ENCODE measurements around the gene APMAP. TPM values are rescaled to one million over a fixed set of nuclear protein-coding genes. Genes with fewer than 3 reads are reported as not detected.

Gene APMAP
- total RNA-seq, 2 experiments from 2014 or later, result 9.5 to 11.3 TPM

DNA sequence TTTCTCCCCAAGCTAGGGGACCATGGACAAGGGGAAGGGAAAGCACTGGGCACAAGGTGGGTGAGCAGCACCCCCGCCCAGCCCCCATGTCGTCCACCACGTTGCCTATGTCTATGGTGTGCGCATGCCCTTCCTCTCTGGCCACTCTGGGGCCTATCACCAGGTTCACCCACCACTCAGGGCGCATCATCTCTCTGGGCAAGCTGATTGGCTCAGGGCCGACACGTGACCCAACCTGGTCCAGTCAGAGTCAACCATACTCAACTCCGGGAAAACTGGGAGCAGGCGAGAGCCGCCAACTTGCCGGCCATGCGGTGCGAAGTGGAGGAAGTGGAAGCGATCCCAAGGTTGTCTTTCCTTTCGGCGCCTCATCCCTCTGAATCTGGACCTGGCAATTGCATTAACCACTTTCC, 39.5 kb upstream of the APMAP start:
- POLR2A ChIA-PET, result interaction anchor here (1.1 kb wide), 1 partner anchor 25 kb away, joined by 3 read pairs; no protein-coding TSS in a partner anchor
- Mint-ChIP-seq H3K27me3 (no peaks in the 10 kb centered on the region), H3K9me3 (no peaks in the 10 kb centered on the region), H3K27ac (no peak overlapping the region), H3K36me3 (ENCODE audit: low read depth) (peaks cover 44% of the 10 kb centered on the region), H3K4me3 (no peak overlapping the region), H3K4me1 (ENCODE audit: low read depth) (peaks cover 40% of the 10 kb centered on the region)
- Histone ChIP-seq H3K4me3 (ENCODE audit: low read length) (no peak overlapping the region), H3K4me1 (ENCODE audit: insufficient read depth, low read length) (peaks cover 26% of the 10 kb centered on the region), H3K36me3 (ENCODE audit: insufficient read depth, low read length) (peaks cover 35% of the 10 kb centered on the region), H3K27me3 (ENCODE audit: control insufficient read depth in 1 of 2, insufficient read depth in 2 of 2, low read length in 2 of 2) (no peaks in the 10 kb centered on the region), H3K27ac (ENCODE audit: low read depth in 1 of 2, low read length in 2 of 2) (no peak overlapping the region), H3K9me3 (ENCODE audit: control insufficient read depth in 1 of 2, insufficient read depth in 1 of 2, low read length in 2 of 2) (no peaks in the 10 kb centered on the region)
- no peak for DNase-seq
- TF ChIP-seq, protein P1, sequence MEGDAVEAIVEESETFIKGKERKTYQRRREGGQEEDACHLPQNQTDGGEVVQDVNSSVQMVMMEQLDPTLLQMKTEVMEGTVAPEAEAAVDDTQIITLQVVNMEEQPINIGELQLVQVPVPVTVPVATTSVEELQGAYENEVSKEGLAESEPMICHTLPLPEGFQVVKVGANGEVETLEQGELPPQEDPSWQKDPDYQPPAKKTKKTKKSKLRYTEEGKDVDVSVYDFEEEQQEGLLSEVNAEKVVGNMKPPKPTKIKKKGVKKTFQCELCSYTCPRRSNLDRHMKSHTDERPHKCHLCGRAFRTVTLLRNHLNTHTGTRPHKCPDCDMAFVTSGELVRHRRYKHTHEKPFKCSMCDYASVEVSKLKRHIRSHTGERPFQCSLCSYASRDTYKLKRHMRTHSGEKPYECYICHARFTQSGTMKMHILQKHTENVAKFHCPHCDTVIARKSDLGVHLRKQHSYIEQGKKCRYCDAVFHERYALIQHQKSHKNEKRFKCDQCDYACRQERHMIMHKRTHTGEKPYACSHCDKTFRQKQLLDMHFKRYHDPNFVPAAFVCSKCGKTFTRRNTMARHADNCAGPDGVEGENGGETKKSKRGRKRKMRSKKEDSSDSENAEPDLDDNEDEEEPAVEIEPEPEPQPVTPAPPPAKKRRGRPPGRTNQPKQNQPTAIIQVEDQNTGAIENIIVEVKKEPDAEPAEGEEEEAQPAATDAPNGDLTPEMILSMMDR (IDR thresholded peaks at IDR 0.05), result no peak
- intact Hi-C loops (cut with DNase I, micrococcal nuclease), result no loop called here
- ATAC-seq (ENCODE audit: poor library complexity), result no peak
- CTCF ChIA-PET, result no interaction called here

- Histone ChIP-seq H3K4me1 (ENCODE audit: insufficient read depth, low read length) (peaks cover 20% of the 10 kb centered on the region), H3K4me3 (ENCODE audit: low read length) (no peak overlapping the region), H3K27me3 (ENCODE audit: control insufficient read depth in 1 of 2, insufficient read depth in 2 of 2, low read length in 2 of 2) (no peaks in the 10 kb centered on the region), H3K36me3 (ENCODE audit: insufficient read depth, low read length) (peaks cover 35% of the 10 kb centered on the region), H3K27ac (ENCODE audit: low read depth in 1 of 2, low read length in 2 of 2) (no peak overlapping the region), H3K9me3 (ENCODE audit: control insufficient read depth in 1 of 2, insufficient read depth in 1 of 2, low read length in 2 of 2) (no peaks in the 10 kb centered on the region)
- DNase-seq (no peak), ATAC-seq (ENCODE audit: poor library complexity) (no peak)
- H3K36me3 Mint-ChIP-seq (ENCODE audit: low read depth), result peaks cover 50% of the 10 kb centered on the region
- no peak overlapping the region for H3K27ac Mint-ChIP-seq
- no peaks in the 10 kb centered on the region for H3K9me3 Mint-ChIP-seq
- intact Hi-C loops (cut with DNase I, micrococcal nuclease), result no loop called here
- peaks cover 33% of the 10 kb centered on the region for H3K4me1 Mint-ChIP-seq (ENCODE audit: low read depth)
- CTCF ChIA-PET, result no interaction called here
- H3K4me3 Mint-ChIP-seq, result no peak overlapping the region
- TF ChIP-seq, protein P1 (IDR thresholded peaks at IDR 0.05), result no peak
- POLR2A ChIA-PET, result no interaction called here
- no peaks in the 10 kb centered on the region for H3K27me3 Mint-ChIP-seq
Measured at GRCh38 chr20:25031241-25031640, 38.7 kb upstream of the APMAP start.

- no peaks in the 10 kb centered on the region for H3K27me3 ChIP-seq (ENCODE audit: control insufficient read depth in 1 of 2, insufficient read depth in 2 of 2, low read length in 2 of 2)
- ATAC-seq (ENCODE audit: poor library complexity) (no peak), DNase-seq (no peak)
- H3K9me3 ChIP-seq (ENCODE audit: control insufficient read depth in 1 of 2, insufficient read depth in 1 of 2, low read length in 2 of 2), result no peaks in the 10 kb centered on the region
- no peak overlapping the region for H3K27ac Mint-ChIP-seq
- H3K4me1 Mint-ChIP-seq (ENCODE audit: low read depth), result peaks cover 28% of the 10 kb centered on the region
- TF ChIP-seq, protein P1 (IDR thresholded peaks at IDR 0.05), result no peak
- peaks cover 35% of the 10 kb centered on the region for H3K36me3 ChIP-seq (ENCODE audit: insufficient read depth, low read length)
- ChIA-PET POLR2A (no interaction called here), CTCF (no interaction called here)
- no peaks in the 10 kb centered on the region for H3K9me3 Mint-ChIP-seq
- H3K36me3 Mint-ChIP-seq (ENCODE audit: low read depth), result peaks cover 50% of the 10 kb centered on the region
- no peak overlapping the region for H3K4me3 Mint-ChIP-seq
- no peaks in the 10 kb centered on the region for H3K27me3 Mint-ChIP-seq
- no peak overlapping the region for H3K4me3 ChIP-seq (ENCODE audit: low read length)
- H3K4me1 ChIP-seq (ENCODE audit: insufficient read depth, low read length), result peaks cover 18% of the 10 kb centered on the region
- intact Hi-C loops (cut with DNase I, micrococcal nuclease), result no loop called here
- H3K27ac ChIP-seq (ENCODE audit: low read depth in 1 of 2, low read length in 2 of 2), result no peak overlapping the region
Measured at GRCh38 chr20:25030649-25031207, 38.2 kb upstream of the APMAP start.
